Mammary epithelial cell (primary cell): Measurements from ENCODE around the gene DNMT3L.
"Not testable (repeated sequence)": the region's sequence is repeated elsewhere in the genome, so short reads cannot be mapped to it uniquely, and the experiment has no call there.

ENCODE experiments used
- CTCF ChIP-seq, 2 donors: IDR thresholded peaks in 1 of 2; conservative IDR thresholded peaks in 1 of 2; 2 replicates each; pipeline ENCODE4 v1.5.1; 2011 to 2012; ENCODE audit warnings: inconsistent platforms in 2 of 2, low read length in 2 of 2, mild to moderate bottlenecking in 2 of 2, control low read depth in 1 of 2, low read depth in 1 of 2; ENCODE audit not compliant: insufficient read depth in 1 of 2; ENCODE audit errors: extremely low read depth in 1 of 2
- EZH2 ChIP-seq: IDR thresholded peaks from 2 replicates; pipeline ENCODE4 v1.6.1; 2012; ENCODE audit warnings: low read length, inconsistent platforms, borderline replicate concordance

GRCh38 chr21:44197156-44197516 lies 64.6 kb downstream of the DNMT3L start:
- not testable (repeated sequence) for TF ChIP-seq CTCF (conservative IDR thresholded peaks at IDR 0.05 in 1 of 2, IDR thresholded peaks at IDR 0.05 in 1 of 2; ENCODE audit: extremely low read depth in 1 of 2, insufficient read depth in 1 of 2, low read depth in 1 of 2, low read length in 2 of 2); EZH2
